Vagina (tissue), 2 donors: ENCODE measurements around the gene TXNRD3.

Source experiments
- CTCF ChIP-seq, 3 experiments: fragments of 450-650 bp in 2 of 3; fragments of 200-600 bp in 1 of 3; sonication (generic) in 1 of 3; IDR thresholded peaks; one replicate each; pipeline ENCODE4 v1.5.1; 2017 to 2019; ENCODE audit warnings: antibody characterized with exemption in 3 of 3, mild to moderate bottlenecking in 2 of 3, moderate library complexity in 2 of 3
- POLR2A ChIP-seq, 2 donors: fragments of 450-650 bp; IDR thresholded peaks; one replicate each; pipeline ENCODE4 v1.6.1; 2017; ENCODE audit warnings: antibody characterized with exemption in 2 of 2, mild to moderate bottlenecking in 2 of 2, moderate library complexity in 2 of 2

DNA sequence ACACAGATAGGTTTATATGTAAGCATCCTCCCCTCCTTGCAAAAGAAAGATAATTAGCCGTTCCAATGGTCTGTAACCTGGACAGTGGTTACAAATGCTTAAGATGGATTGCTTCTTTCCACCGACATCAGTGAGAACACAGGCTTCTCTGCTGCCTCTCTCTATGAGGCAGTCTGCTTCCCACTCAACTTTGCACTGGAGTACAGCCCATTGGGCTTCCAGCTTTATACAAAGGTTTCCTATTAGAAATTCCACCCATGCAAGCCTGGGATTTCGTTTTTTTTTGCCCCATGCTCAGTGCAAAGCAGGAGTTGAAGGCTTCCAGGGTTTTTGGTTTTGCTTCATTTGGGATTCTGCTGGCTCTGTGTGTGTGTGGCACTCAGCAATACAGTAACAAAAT, 48.9 kb downstream of the TXNRD3 start:
- TF ChIP-seq CTCF (IDR thresholded peaks at IDR 0.05), result no peak
- TF ChIP-seq POLR2A (IDR thresholded peaks at IDR 0.05), result no peak
